HCT116 (cell line): ENCODE measurements around the gene HNMT. TPM values are rescaled to one million over a fixed set of nuclear protein-coding genes. Genes with fewer than 3 reads are reported as not detected.

ENCODE experiments used
- ATAC-seq: fragments of 200-7000 bp; cut with Tn5 transposase; 2 replicates; pipeline ENCODE4 v1.9.1; 2020; ENCODE audit warnings: mild to moderate bottlenecking, moderate library complexity
- BruUV-seq: library from RNA; stranded (reverse); fragments of 400-500 nt; replicated peaks from 2 replicates; lab custom pipeline; 2021; lab: Mats Ljungman, UMichigan
- CTCF ChIA-PET: fragments of 300-600 bp; sonication (Branson Sonifier 250); formaldehyde crosslinking; loops from one replicate; lab custom pipeline; 2021; ENCODE audit warnings: antibody characterized with exemption; lab: Charles Lee
- POLR2A ChIA-PET: fragments of 300-600, 350-600 bp; sonication (Branson Sonifier 250); formaldehyde crosslinking; loops from one replicate; lab custom pipeline; 2021; ENCODE audit warnings: antibody characterized with exemption; lab: Charles Lee
- RAD21 ChIA-PET, 2 experiments: fragments of 300-600 bp; sonication (Branson Sonifier 250); formaldehyde crosslinking; loops; one replicate each; lab custom pipeline; 2023; ENCODE audit warnings: low total read pairs in 2 of 2; ENCODE audit not compliant: uncharacterized antibody in 2 of 2, unreplicated experiment in 2 of 2, low non-redundant PET in 1 of 2; lab: Charles Lee
- DNase-seq: peaks from one replicate; pipeline ENCODE4 v3.0.0-alpha.2; 2010; ENCODE audit warnings: low read depth, low spot score
- H2AFZ ChIP-seq: fragments of 200-600 bp; shearing (Covaris generic), sonication (generic); 2 replicates; pipeline ENCODE4 v1.6.1; 2017; ENCODE audit warnings: low read depth, mixed run types, mixed read lengths, antibody characterized with exemption, low read length; ENCODE audit not compliant: poor library complexity, severe bottlenecking
- H3K27ac ChIP-seq: 2 replicates; pipeline ENCODE4 v1.5.1; 2012; ENCODE audit warnings: low read depth, low read length
- H3K27me3 ChIP-seq: fragments of 200-600 bp; sonication (generic); 2 replicates; pipeline ENCODE4 v1.6.1; 2016; ENCODE audit warnings: mixed run types, low read length, mixed read lengths; ENCODE audit not compliant: insufficient read depth
- H3K36me3 ChIP-seq, 2 experiments: fragments of 200-500 bp in 1 of 2; fragments of 200-600 bp in 1 of 2; sonication (Bioruptor generic) in 1 of 2; sonication (generic) in 1 of 2; 2 replicates each; pipeline versions ENCODE4 v1.5.1 to v1.6.1; 2014 to 2016; ENCODE audit warnings: low read length in 2 of 2, inconsistent platforms in 1 of 2, mixed read lengths in 1 of 2, mixed run types in 1 of 2; ENCODE audit not compliant: insufficient read depth in 2 of 2, control insufficient read depth in 1 of 2
- H3K4me1 ChIP-seq, 2 experiments: fragments of 200-600 bp in 1 of 2; sonication (generic) in 1 of 2; 2 replicates each; pipeline versions ENCODE4 v1.5.1 to v1.6.1; 2012 to 2017; ENCODE audit warnings: low read length in 2 of 2, inconsistent platforms in 1 of 2, mild to moderate bottlenecking in 1 of 2, mixed read lengths in 1 of 2, mixed run types in 1 of 2, moderate library complexity in 1 of 2; ENCODE audit not compliant: insufficient read depth in 2 of 2, control insufficient read depth in 1 of 2
- H3K4me2 ChIP-seq: fragments of 200-600 bp; sonication (generic); 2 replicates; pipeline ENCODE4 v1.6.1; 2017; ENCODE audit warnings: mixed run types, low read length, mixed read lengths
- H3K4me3 ChIP-seq, 2 experiments: fragments of 200-600 bp in 1 of 2; sonication (generic) in 1 of 2; replicated peaks in 1 of 2; 2 replicates each; pipeline ENCODE4 v1.5.1; 2011 to 2016; ENCODE audit warnings: low read length in 2 of 2, control low read depth in 1 of 2, low read depth in 1 of 2, mild to moderate bottlenecking in 1 of 2, mixed read lengths in 1 of 2, mixed run types in 1 of 2
- H3K79me2 ChIP-seq: fragments of 200-600 bp; sonication (generic); 2 replicates; pipeline ENCODE4 v1.6.1; 2017; ENCODE audit warnings: mild to moderate bottlenecking, mixed run types, low read length, moderate library complexity, mixed read lengths; ENCODE audit not compliant: insufficient read depth
- H3K9ac ChIP-seq: fragments of 200-600 bp; sonication (generic); 2 replicates; pipeline ENCODE4 v1.6.1; 2016; ENCODE audit warnings: low read length, mixed read lengths
- H3K9me2 ChIP-seq: fragments of 200-600 bp; sonication (generic), shearing (Covaris generic); 2 replicates; pipeline ENCODE4 v1.6.1; 2017; ENCODE audit warnings: mixed run types, mild to moderate bottlenecking, moderate library complexity; ENCODE audit not compliant: insufficient read depth
- H3K9me3 ChIP-seq, 2 experiments: fragments of 200-500 bp in 1 of 2; fragments of 200-600 bp in 1 of 2; sonication (Bioruptor generic) in 1 of 2; sonication (generic) in 1 of 2; 2 replicates each; pipeline ENCODE4 v1.6.1; 2014 to 2017; ENCODE audit warnings: low read length in 2 of 2, mixed read lengths in 2 of 2, inconsistent platforms in 1 of 2, low read depth in 1 of 2, mild to moderate bottlenecking in 1 of 2, mixed run types in 1 of 2, moderate library complexity in 1 of 2; ENCODE audit not compliant: control insufficient read depth in 1 of 2, insufficient read depth in 1 of 2
- H4K20me1 ChIP-seq: fragments of 200-600 bp; sonication (generic), shearing (Covaris generic); 2 replicates; pipeline ENCODE4 v1.6.1; 2017; ENCODE audit warnings: mixed run types, mild to moderate bottlenecking, moderate library complexity; ENCODE audit not compliant: insufficient read depth
- CEBPB ChIP-seq: IDR thresholded peaks from 2 replicates; pipeline ENCODE4 v1.6.1; 2012; ENCODE audit warnings: low read depth
- EZH2 ChIP-seq: fragments of 200-600 bp; sonication (generic); IDR thresholded peaks from 2 replicates; pipeline ENCODE4 v1.6.1; 2017; ENCODE audit warnings: antibody characterized with exemption, mixed run types
- EZH2phosphoT487 ChIP-seq: fragments of 200-600 bp; IDR thresholded peaks from 2 replicates; pipeline ENCODE4 v1.6.1; 2018; ENCODE audit warnings: antibody characterized with exemption, borderline replicate concordance
- MAX ChIP-seq: IDR thresholded peaks from 2 replicates; pipeline ENCODE4 v1.6.1; 2012
- POLR2A ChIP-seq: IDR thresholded peaks from 2 replicates; pipeline ENCODE4 v1.7.0; 2011; ENCODE audit warnings: borderline replicate concordance; ENCODE audit not compliant: insufficient read depth, insufficient read length; ENCODE audit errors: extremely low read depth
- POLR2AphosphoS5 ChIP-seq: IDR thresholded peaks from 2 replicates; pipeline ENCODE4 v1.6.1; 2011; ENCODE audit warnings: mild to moderate bottlenecking, low read depth, low read length, moderate library complexity
- REST ChIP-seq: IDR thresholded peaks from 2 replicates; pipeline ENCODE4 v1.6.1; 2012; ENCODE audit warnings: low read depth
- SRF ChIP-seq: IDR thresholded peaks from 2 replicates; pipeline ENCODE4 v1.6.1; 2012; ENCODE audit warnings: low read depth
- TCF7L2 ChIP-seq: IDR thresholded peaks from 2 replicates; pipeline ENCODE4 v1.7.0; 2011; ENCODE audit warnings: borderline replicate concordance, inconsistent platforms; ENCODE audit not compliant: insufficient read depth, insufficient read length; ENCODE audit errors: extremely low read depth
- ZNF274 ChIP-seq: fragments of 200-500 bp; sonication (Bioruptor generic); IDR thresholded peaks from 2 replicates; pipeline ENCODE4 v1.6.1; 2014; ENCODE audit warnings: mild to moderate bottlenecking, low read depth, low read length, inconsistent platforms
- intact Hi-C: fragments of 100-400 bp; cut with micrococcal nuclease; formaldehyde crosslinking; loops from 2 replicates; pipeline ENCODE4 v1.10.0; 2022
- total RNA-seq: library from RNA; stranded (reverse); gene quantifications from one replicate; pipeline ENCODE4 v1.2.1, GENCODE V29; 2021; ENCODE audit not compliant: unreplicated experiment

Gene HNMT
- total RNA-seq, 1 experiment from 2014 or later = not detected

GRCh38 chr2:138012082-138012481 is 47.8 kb downstream of the HNMT start:
- Histone ChIP-seq H3K36me3 (no peaks in the 10 kb centered on the region), H3K9me2 (no peaks in the 10 kb centered on the region), H3K27ac (no peak overlapping the region), H2AFZ (no peak overlapping the region), H3K9ac (no peak overlapping the region), H3K79me2 (no peaks in the 10 kb centered on the region), H3K4me3 (no peak overlapping the region), H3K4me2 (no peak overlapping the region), H3K27me3 (no peaks in the 10 kb centered on the region), H3K9me3 (no peaks in the 10 kb centered on the region), H4K20me1 (no peaks in the 10 kb centered on the region), H3K4me1 (no peaks in the 10 kb centered on the region)
- ChIA-PET RAD21 (no interaction called here), CTCF (no interaction called here), POLR2A (no interaction called here)
- TF ChIP-seq SRF (no peak), ZNF274 (no peak), REST (no peak), POLR2AphosphoS5 (no peak), MAX (no peak)
- DNase-seq = no peak
- intact Hi-C loops = no loop called here
- BruUV-seq = no TSS peak
- no peak for ATAC-seq

- no peak overlapping the region for H3K27ac ChIP-seq
- no peak for ATAC-seq
- no peaks in the 10 kb centered on the region for H3K4me1 ChIP-seq
- BruUV-seq = no TSS peak
- H3K9me3 ChIP-seq = no peaks in the 10 kb centered on the region
- no peaks in the 10 kb centered on the region for H3K79me2 ChIP-seq
- H3K9me2 ChIP-seq = no peaks in the 10 kb centered on the region
- no peak overlapping the region for H3K9ac ChIP-seq
- ChIA-PET CTCF (no interaction called here), RAD21 (no interaction called here), POLR2A (no interaction called here)
- H2AFZ ChIP-seq = no peak overlapping the region
- no peak overlapping the region for H3K4me2 ChIP-seq
- no peak for DNase-seq
- H3K27me3 ChIP-seq = no peaks in the 10 kb centered on the region
- H3K36me3 ChIP-seq = no peaks in the 10 kb centered on the region
- no peaks in the 10 kb centered on the region for H4K20me1 ChIP-seq
- H3K4me3 ChIP-seq = no peak overlapping the region
- TF ChIP-seq EZH2phosphoT487 = no peak
- TF ChIP-seq POLR2AphosphoS5 = no peak
- TF ChIP-seq CEBPB = no peak
- TF ChIP-seq EZH2 = no peak
- TF ChIP-seq TCF7L2 = no peak
- no peak for TF ChIP-seq POLR2A
- no peak for TF ChIP-seq ZNF274
- intact Hi-C loops = no loop called here
These were observed 48.7 kb downstream of the HNMT start for GRCh38 chr2:138012968-138013367.
